CD14-positive monocyte (primary cell): Measurements from ENCODE around the gene ALDH4A1. TPM values are rescaled to one million over a fixed set of nuclear protein-coding genes. Genes with fewer than 3 reads are reported as not detected.

ENCODE experiments used
- DNase-seq, 3 donors: peaks; one replicate each; pipeline ENCODE4 v3.0.0-alpha.2; 2011 to 2022
- H2AFZ ChIP-seq: 2 replicates; pipeline ENCODE4 v1.6.0; 2012; ENCODE audit warnings: mild to moderate bottlenecking, low read depth, low read length, inconsistent platforms; ENCODE audit not compliant: insufficient read depth, poor library complexity, severe bottlenecking
- H3K27ac ChIP-seq, 2 donors: 1 replicate in 1 of 2; 2 replicates in 1 of 2; pipeline ENCODE4 v1.5.1; 2012 to 2013; ENCODE audit warnings: low read length in 2 of 2, control low read depth in 1 of 2, inconsistent platforms in 1 of 2, low read depth in 1 of 2, mild to moderate bottlenecking in 1 of 2
- H3K27me3 ChIP-seq, 2 donors: one replicate each; pipeline versions ENCODE4 v1.6.0 to v1.6.1; 2011 to 2013; ENCODE audit warnings: low read length in 2 of 2; ENCODE audit not compliant: control insufficient read depth in 2 of 2, insufficient read depth in 2 of 2
- H3K36me3 ChIP-seq, 2 donors: replicated peaks in 1 of 2; 1 replicate in 1 of 2; 2 replicates in 1 of 2; pipeline versions ENCODE4 v1.5.1 to v1.6.1; 2012 to 2013; ENCODE audit warnings: low read length in 2 of 2, control low read depth in 1 of 2, inconsistent platforms in 1 of 2, mild to moderate bottlenecking in 1 of 2; ENCODE audit not compliant: insufficient read depth in 2 of 2, control insufficient read depth in 1 of 2
- H3K4me1 ChIP-seq, 2 donors: 1 replicate in 1 of 2; 2 replicates in 1 of 2; pipeline versions ENCODE4 v1.5.1 to v1.6.1; 2012 to 2013; ENCODE audit warnings: low read length in 2 of 2, control low read depth in 1 of 2, inconsistent platforms in 1 of 2, mild to moderate bottlenecking in 1 of 2, moderate library complexity in 1 of 2; ENCODE audit not compliant: insufficient read depth in 2 of 2, control insufficient read depth in 1 of 2
- H3K4me2 ChIP-seq: replicated peaks from 2 replicates; pipeline ENCODE3; 2012; ENCODE audit warnings: low read length, moderate library complexity, mild to moderate bottlenecking; ENCODE audit not compliant: poor library complexity, severe bottlenecking; ENCODE audit errors: extremely low read depth
- H3K4me3 ChIP-seq, 3 experiments: fragments of 200-600 bp in 1 of 3; sonication (generic) in 1 of 3; replicated peaks in 1 of 3; 1 replicate in 2 of 3; 2 replicates in 1 of 3; pipeline ENCODE4 v1.5.1; 2011 to 2013; ENCODE audit warnings: low read length in 3 of 3, mild to moderate bottlenecking in 3 of 3, control low read depth in 2 of 3, low read depth in 2 of 3, inconsistent platforms in 1 of 3, moderate library complexity in 1 of 3
- H3K79me2 ChIP-seq: 2 replicates; pipeline ENCODE4 v1.6.0; 2012; ENCODE audit warnings: mild to moderate bottlenecking, control low read depth, inconsistent platforms, low read length, moderate library complexity; ENCODE audit not compliant: insufficient read depth
- H3K9ac ChIP-seq: 2 replicates; pipeline ENCODE4 v1.6.0; 2017; ENCODE audit warnings: low read length, mild to moderate bottlenecking; ENCODE audit not compliant: insufficient read depth, poor library complexity, severe bottlenecking
- H3K9me3 ChIP-seq, 2 donors: replicated peaks in 1 of 2; 1 replicate in 1 of 2; 2 replicates in 1 of 2; pipeline versions ENCODE4 v1.5.1 to v1.6.1; 2012 to 2013; ENCODE audit warnings: low read length in 2 of 2, control low read depth in 1 of 2; ENCODE audit not compliant: control insufficient read depth in 1 of 2, insufficient read depth in 1 of 2
- H4K20me1 ChIP-seq: 2 replicates; pipeline ENCODE4 v1.6.0; 2012; ENCODE audit warnings: mild to moderate bottlenecking, low read length, control low read depth, moderate library complexity; ENCODE audit not compliant: insufficient read depth
- H3K27ac Mint-ChIP-seq, 7 donors: one replicate each; pipeline ENCODE4 v1.8.0; 2020; ENCODE audit warnings: mild to moderate bottlenecking in 7 of 7, mixed read lengths in 7 of 7, moderate library complexity in 6 of 7, inconsistent platforms in 2 of 7
- H3K27me3 Mint-ChIP-seq, 3 donors: one replicate each; pipeline ENCODE4 v1.8.0; 2021 to 2022; ENCODE audit warnings: low read depth in 3 of 3, mild to moderate bottlenecking in 3 of 3, mixed read lengths in 3 of 3, moderate library complexity in 3 of 3, inconsistent platforms in 1 of 3
- H3K36me3 Mint-ChIP-seq, 2 donors: one replicate each; pipeline ENCODE4 v1.8.0; 2020; ENCODE audit warnings: mixed read lengths in 2 of 2, inconsistent platforms in 1 of 2, mild to moderate bottlenecking in 1 of 2
- H3K4me1 Mint-ChIP-seq: one replicate; pipeline ENCODE4 v1.8.0; 2020; ENCODE audit warnings: mild to moderate bottlenecking, mixed read lengths
- H3K4me3 Mint-ChIP-seq, 2 donors: one replicate each; pipeline ENCODE4 v1.8.0; 2020; ENCODE audit warnings: mild to moderate bottlenecking in 2 of 2, mixed read lengths in 2 of 2, moderate library complexity in 1 of 2
- H3K9me3 Mint-ChIP-seq, 7 donors: one replicate each; pipeline ENCODE4 v1.8.0; 2020 to 2022; ENCODE audit warnings: mixed read lengths in 7 of 7, mild to moderate bottlenecking in 6 of 7, moderate library complexity in 6 of 7, inconsistent platforms in 2 of 7
- WGBS: methylation state at CpG from one replicate; pipeline ENCODE4 v1.1.5; 2013; ENCODE audit warnings: missing lambda C conversion rate; ENCODE audit not compliant: insufficient coverage; 5-methylcytosine and 5-hydroxymethylcytosine counted together
- intact Hi-C, 2 donors: fragments of 100-400 bp; cut with micrococcal nuclease; formaldehyde crosslinking; loops; one replicate each; pipeline versions ENCODE4 v1.15.0 to v1.15.1; 2023
- polyA plus RNA-seq, 3 donors: library from polyadenylated mRNA; depleted of rRNA in 1 of 3; unstranded in 2 of 3; stranded (reverse) in 1 of 3; fragments of 300-500 nt in 2 of 3; fragments of >200 nt in 1 of 3; fragmentation: Illumina TruSeq in 2 of 3; gene quantifications; 1 replicate in 2 of 3; 2 replicates in 1 of 3; pipeline ENCODE4 v1.2.3, GENCODE V29; 2012 to 2021
- TF ChIP-seq, protein P1 (sequence below): fragments of 200-600 bp; IDR thresholded peaks from one replicate; pipeline ENCODE4 v1.8.0; 2022; ENCODE audit warnings: antibody characterized with exemption, mild to moderate bottlenecking

Gene ALDH4A1
- polyA plus RNA-seq, 3 donors: 4.8 to 7.8 (median 6.1) TPM

DNA sequence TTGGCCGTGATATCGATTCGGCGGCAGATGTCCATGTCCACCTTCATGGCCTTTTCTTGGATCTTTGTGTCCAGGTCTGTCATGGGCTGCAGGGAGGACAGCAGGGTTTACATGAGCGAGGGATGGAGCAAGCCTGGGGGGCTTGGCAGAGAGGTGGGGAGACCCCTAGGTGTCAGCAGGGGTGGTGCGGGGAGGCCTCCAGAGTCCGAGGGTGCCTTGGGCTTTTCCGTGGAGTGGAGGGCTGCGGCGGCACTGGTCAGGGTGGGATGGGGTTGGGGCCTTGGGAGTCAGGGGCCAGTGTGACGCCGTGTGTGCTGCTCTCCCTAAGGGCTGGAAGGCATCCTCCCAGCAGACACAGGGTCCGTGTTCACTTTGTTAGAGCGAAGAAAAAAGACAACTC lies 16.1 kb upstream of the ALDH4A1 start:
- intact Hi-C loops: no loop called here
- Mint-ChIP-seq H3K27me3 (peaks cover 0 to 7% (median 0%) of the 10 kb centered on the region in 3 donors), H3K9me3 (no peaks in the 10 kb centered on the region), H3K4me1 (peaks cover 19% of the 10 kb centered on the region), H3K27ac (peak overlapping the region in 1 of 7 donors; percentile 41), H3K36me3 (peaks cover 20 to 40% of the 10 kb centered on the region in 2 donors), H3K4me3 (no peak overlapping the region)
- H3K4me1 ChIP-seq: peaks cover 19% of the 10 kb centered on the region in 2 donors
- H3K4me3 ChIP-seq: no peak overlapping the region
- no peaks in the 10 kb centered on the region for H3K79me2 ChIP-seq
- H4K20me1 ChIP-seq: peaks cover 25% of the 10 kb centered on the region
- no peak overlapping the region for H3K9ac ChIP-seq
- no peak overlapping the region for H3K27ac ChIP-seq
- no peak overlapping the region for H2AFZ ChIP-seq
- TF ChIP-seq, protein P1, sequence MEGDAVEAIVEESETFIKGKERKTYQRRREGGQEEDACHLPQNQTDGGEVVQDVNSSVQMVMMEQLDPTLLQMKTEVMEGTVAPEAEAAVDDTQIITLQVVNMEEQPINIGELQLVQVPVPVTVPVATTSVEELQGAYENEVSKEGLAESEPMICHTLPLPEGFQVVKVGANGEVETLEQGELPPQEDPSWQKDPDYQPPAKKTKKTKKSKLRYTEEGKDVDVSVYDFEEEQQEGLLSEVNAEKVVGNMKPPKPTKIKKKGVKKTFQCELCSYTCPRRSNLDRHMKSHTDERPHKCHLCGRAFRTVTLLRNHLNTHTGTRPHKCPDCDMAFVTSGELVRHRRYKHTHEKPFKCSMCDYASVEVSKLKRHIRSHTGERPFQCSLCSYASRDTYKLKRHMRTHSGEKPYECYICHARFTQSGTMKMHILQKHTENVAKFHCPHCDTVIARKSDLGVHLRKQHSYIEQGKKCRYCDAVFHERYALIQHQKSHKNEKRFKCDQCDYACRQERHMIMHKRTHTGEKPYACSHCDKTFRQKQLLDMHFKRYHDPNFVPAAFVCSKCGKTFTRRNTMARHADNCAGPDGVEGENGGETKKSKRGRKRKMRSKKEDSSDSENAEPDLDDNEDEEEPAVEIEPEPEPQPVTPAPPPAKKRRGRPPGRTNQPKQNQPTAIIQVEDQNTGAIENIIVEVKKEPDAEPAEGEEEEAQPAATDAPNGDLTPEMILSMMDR: no peak
- 97% methylated on average over 13 of the region's 14 CpGs for WGBS
- peaks cover 0 to 43% of the 10 kb centered on the region in 2 donors for H3K36me3 ChIP-seq
- no peaks in the 10 kb centered on the region for H3K27me3 ChIP-seq
- H3K9me3 ChIP-seq: no peaks in the 10 kb centered on the region
- DNase-seq: no peak
- H3K4me2 ChIP-seq: no peak overlapping the region

DNA sequence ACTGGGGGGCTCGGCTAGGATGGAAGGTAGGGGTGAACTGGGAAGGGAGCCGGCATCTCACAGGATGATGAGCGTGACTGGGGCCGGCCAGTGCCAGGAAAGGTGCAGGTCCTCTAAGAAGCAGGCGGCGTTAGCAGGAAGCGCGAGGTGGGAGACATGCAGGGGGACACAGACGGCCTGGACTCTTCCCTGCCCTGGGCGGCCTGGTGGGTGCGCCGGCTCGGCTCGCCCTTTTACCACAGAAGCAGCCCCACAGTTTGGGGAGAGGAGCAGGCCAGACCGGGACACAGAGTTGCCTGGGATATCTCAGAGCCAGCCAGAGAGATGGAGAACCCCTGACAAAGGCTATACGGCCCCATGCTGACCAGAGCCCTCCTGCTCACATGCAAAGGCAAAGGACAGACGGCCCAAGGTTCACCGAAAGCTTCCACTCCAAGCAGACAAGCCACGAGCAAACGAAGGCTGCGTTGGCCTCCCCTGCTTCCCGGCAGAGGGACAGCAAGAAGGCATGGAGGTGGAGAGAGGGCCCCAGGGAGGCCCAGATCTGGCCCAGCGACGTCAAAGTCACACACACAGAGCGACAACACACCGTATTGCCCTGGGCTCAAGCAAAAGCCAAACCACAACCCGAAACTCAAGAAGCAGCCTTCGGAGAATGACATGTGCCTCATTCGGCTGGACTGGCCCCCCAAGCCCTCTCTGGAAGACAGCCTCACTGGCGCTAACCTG lies 14.9 kb upstream of the ALDH4A1 start:
- H3K9ac ChIP-seq: no peak overlapping the region
- no peaks in the 10 kb centered on the region for H3K9me3 Mint-ChIP-seq
- H3K9me3 ChIP-seq: no peaks in the 10 kb centered on the region
- H3K36me3 Mint-ChIP-seq: peaks cover 20 to 42% of the 10 kb centered on the region in 2 donors
- no peak overlapping the region for H3K4me3 ChIP-seq
- peak overlapping the region in 1 of 7 donors; percentile 8 for H3K27ac Mint-ChIP-seq
- no peak overlapping the region for H3K27ac ChIP-seq
- no peak overlapping the region for H3K4me2 ChIP-seq
- no peaks in the 10 kb centered on the region for H3K79me2 ChIP-seq
- H3K36me3 ChIP-seq: peaks cover 0 to 43% of the 10 kb centered on the region in 2 donors
- H3K4me3 Mint-ChIP-seq: no peak overlapping the region
- WGBS: 98% methylated on average over 23 of the region's 30 CpGs
- H3K27me3 ChIP-seq: no peaks in the 10 kb centered on the region
- DNase-seq: no peak
- TF ChIP-seq, protein P1: no peak
- no peak overlapping the region for H2AFZ ChIP-seq
- H3K4me1 Mint-ChIP-seq: peaks cover 12% of the 10 kb centered on the region
- intact Hi-C loops: no loop called here
- H3K4me1 ChIP-seq: peaks cover 12 to 14% of the 10 kb centered on the region in 2 donors
- H3K27me3 Mint-ChIP-seq: peaks cover 0 to 7% (median 0%) of the 10 kb centered on the region in 3 donors
- H4K20me1 ChIP-seq: peaks cover 24% of the 10 kb centered on the region
